ENCODE data around the gene KLHL2.
"Not testable (repeated sequence)": the region's sequence is repeated elsewhere in the genome, so short reads cannot be mapped to it uniquely, and the experiment has no call there.

DNA sequence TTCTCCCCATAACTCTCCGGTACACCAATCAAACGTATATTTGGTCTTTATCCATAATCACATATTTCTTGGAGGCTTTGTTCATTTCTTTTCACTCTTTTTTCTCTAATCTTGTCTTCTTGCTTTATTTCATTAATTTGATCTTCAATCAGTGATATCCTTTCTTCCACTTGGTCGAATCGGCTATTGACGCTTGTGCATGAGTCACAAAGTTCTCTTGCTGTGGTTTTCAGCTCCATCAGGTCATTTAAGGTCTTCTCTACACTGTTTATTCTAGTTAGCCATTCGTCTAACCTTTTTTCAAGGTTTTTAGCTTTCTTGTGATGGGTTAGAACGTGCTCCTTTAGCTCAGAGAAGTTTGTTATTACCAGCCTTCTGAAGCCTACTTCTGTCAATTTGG lies 62.6 kb downstream of the KLHL2 start:
- TF ChIP-seq, protein P1, sequence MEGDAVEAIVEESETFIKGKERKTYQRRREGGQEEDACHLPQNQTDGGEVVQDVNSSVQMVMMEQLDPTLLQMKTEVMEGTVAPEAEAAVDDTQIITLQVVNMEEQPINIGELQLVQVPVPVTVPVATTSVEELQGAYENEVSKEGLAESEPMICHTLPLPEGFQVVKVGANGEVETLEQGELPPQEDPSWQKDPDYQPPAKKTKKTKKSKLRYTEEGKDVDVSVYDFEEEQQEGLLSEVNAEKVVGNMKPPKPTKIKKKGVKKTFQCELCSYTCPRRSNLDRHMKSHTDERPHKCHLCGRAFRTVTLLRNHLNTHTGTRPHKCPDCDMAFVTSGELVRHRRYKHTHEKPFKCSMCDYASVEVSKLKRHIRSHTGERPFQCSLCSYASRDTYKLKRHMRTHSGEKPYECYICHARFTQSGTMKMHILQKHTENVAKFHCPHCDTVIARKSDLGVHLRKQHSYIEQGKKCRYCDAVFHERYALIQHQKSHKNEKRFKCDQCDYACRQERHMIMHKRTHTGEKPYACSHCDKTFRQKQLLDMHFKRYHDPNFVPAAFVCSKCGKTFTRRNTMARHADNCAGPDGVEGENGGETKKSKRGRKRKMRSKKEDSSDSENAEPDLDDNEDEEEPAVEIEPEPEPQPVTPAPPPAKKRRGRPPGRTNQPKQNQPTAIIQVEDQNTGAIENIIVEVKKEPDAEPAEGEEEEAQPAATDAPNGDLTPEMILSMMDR (conservative IDR thresholded peaks at IDR 0.05; ENCODE audit: low read depth, low read length), result not testable (repeated sequence)
- not testable (repeated sequence) for TF ChIP-seq EZH2 (IDR thresholded peaks at IDR 0.05; ENCODE audit: borderline replicate concordance, low read depth, low read length, poor library complexity, severe bottlenecking)
